22Rv1 (cell line): ENCODE data around the gene DCLK1.
A peak's percentile ranks its signal among the peaks of the same experiment; 100 is the strongest.

Experiments used
- H3K27ac ChIP-seq: fragments of 450-650 bp; 2 replicates; pipeline ENCODE4 v1.5.1; 2017
- ZFX ChIP-seq: fragments of 450-650 bp; IDR thresholded peaks from 2 replicates; pipeline ENCODE4 v1.6.1; 2017; ENCODE audit warnings: antibody characterized with exemption, borderline replicate concordance
- TF ChIP-seq, protein P1 (sequence below): fragments of 450-650 bp; IDR thresholded peaks from 2 replicates; pipeline ENCODE4 v1.5.1; 2017; ENCODE audit warnings: mild to moderate bottlenecking

DCLK1 gene

GRCh38 chr13:35747594-35747993, 383.6 kb downstream of the DCLK1 start:
- H3K27ac ChIP-seq: no peak overlapping the region
- TF ChIP-seq, protein P1, sequence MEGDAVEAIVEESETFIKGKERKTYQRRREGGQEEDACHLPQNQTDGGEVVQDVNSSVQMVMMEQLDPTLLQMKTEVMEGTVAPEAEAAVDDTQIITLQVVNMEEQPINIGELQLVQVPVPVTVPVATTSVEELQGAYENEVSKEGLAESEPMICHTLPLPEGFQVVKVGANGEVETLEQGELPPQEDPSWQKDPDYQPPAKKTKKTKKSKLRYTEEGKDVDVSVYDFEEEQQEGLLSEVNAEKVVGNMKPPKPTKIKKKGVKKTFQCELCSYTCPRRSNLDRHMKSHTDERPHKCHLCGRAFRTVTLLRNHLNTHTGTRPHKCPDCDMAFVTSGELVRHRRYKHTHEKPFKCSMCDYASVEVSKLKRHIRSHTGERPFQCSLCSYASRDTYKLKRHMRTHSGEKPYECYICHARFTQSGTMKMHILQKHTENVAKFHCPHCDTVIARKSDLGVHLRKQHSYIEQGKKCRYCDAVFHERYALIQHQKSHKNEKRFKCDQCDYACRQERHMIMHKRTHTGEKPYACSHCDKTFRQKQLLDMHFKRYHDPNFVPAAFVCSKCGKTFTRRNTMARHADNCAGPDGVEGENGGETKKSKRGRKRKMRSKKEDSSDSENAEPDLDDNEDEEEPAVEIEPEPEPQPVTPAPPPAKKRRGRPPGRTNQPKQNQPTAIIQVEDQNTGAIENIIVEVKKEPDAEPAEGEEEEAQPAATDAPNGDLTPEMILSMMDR: no peak
- TF ChIP-seq ZFX: no peak

DNA sequence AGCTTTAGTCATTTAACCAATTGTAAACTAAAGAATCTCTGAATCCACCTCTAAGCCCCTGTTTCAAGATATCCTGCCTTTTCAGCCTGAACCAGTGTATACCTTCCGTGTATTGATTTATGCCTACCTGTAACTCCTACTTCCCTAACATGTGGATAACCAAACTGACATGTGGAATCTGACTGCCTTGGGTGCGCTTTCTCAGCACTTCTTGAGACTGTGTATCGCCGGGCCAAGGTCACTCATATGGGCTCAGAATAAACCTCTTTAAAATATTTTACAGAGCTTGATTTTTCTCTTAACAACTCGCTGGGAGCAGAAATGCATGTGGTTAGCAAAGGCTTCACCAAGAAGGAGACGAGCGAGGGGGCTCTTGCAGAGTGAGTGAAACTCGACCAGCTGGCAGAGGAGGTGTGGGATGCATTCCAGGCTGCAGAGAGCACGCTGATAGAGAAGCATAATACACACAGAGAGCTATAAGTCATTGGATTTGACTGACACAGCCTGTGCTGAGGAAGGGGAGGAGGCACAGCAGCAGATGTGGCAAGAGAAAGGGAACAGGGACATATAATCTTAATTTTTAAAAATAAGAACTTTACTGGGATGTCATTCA, 386.5 kb downstream of the DCLK1 start:
- TF ChIP-seq, protein P1: no peak
- TF ChIP-seq ZFX: no peak
- no peak overlapping the region for H3K27ac ChIP-seq

DNA sequence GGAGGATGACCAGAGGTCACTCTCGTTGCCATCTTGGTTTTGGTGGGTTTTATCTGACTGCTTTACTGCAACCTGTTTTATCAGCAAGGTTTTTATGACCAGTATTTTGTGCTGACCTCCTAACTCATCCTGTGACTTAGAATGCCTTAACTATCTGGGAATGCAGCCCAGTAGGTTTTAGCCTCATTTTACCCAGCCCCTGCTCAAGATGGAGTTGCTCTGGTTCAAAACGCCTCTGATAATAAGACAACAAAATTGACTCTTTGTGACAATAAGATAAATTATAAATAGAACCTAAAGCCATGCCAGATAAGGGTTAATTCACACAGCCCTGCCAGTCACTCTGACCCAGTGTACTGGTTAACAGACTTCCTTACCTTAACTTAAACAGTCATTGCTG, 387.0 kb downstream of the DCLK1 start:
- TF ChIP-seq ZFX: no peak
- TF ChIP-seq, protein P1: no peak
- H3K27ac ChIP-seq: no peak overlapping the region

- H3K27ac ChIP-seq: no peak overlapping the region
- TF ChIP-seq, protein P1: no peak
- TF ChIP-seq ZFX: no peak
Measured at GRCh38 chr13:35743165-35743564, 388.0 kb downstream of the DCLK1 start.

DNA sequence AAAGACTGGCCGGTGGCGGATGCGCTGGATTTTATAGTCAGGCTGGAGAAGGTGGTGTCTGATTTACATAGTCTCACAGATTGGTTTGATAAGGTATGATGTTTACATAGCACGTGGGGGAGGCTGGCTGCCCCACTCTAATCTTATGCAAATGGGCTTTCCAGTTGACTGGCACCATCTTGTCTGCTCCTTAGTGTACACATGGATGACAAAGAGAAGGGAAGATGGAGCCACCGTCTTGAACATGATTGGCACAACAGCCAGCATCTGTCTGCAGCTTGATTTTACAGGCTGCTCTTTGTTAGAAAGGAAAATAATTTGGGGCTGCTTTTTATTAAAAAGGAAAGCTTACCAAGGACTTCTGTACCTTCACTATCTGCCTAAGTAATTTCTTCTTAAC, 389.5 kb downstream of the DCLK1 start:
- TF ChIP-seq, protein P1: no peak
- TF ChIP-seq ZFX: no peak

GRCh38 chr13:35736876-35737275, 394.3 kb downstream of the DCLK1 start:
- no peak for TF ChIP-seq ZFX
- TF ChIP-seq, protein P1: no peak

More for the DNA sequence above, 389.5 kb downstream of the DCLK1 start:
- H3K27ac ChIP-seq: 0 out of 2 replicates have a peak overlapping the region, but pooled peaks have one; percentile 22

DNA sequence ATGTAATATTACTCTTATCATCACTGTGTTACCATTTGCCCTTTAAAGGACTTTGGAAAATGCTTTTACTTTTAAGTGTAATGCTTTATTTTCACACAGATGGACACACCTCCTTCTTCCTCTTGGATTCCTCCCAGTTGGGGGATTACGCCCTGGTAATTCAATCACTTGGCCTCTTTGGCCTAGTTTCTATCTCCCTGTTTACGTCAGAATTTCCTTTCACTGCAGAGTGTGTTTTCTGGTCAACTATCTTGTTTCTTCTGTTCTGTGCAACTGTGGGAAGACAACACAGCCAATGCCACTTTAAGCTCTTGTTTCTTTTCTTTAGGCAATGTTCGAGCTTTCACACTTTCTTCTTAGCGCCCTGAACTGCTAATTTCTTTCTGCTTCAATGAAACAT, 397.4 kb downstream of the DCLK1 start:
- no peak for TF ChIP-seq ZFX
- TF ChIP-seq, protein P1: no peak
- H3K27ac ChIP-seq: no peak overlapping the region

More at GRCh38 chr13:35736876-35737275, 394.3 kb downstream of the DCLK1 start:
- H3K27ac ChIP-seq: no peak overlapping the region
